ENCODE data around the gene BTBD7.

GRCh38 chr14:93246534-93246933 is 86.3 kb downstream of the BTBD7 start:
- TF ChIP-seq POLR2A (IDR thresholded peaks at IDR 0.05), result no peak
- TF ChIP-seq CTCF (IDR thresholded peaks at IDR 0.05), result no peak

Measured in vagina (tissue), 2 donors.